HG02840 (cell line): ENCODE results near the gene DPEP1.
"Not testable (repeated sequence)": the region's sequence is repeated elsewhere in the genome, so short reads cannot be mapped to it uniquely, and the experiment has no call there.

Source experiments
- ATAC-seq: cut with Tn5 transposase; IDR thresholded peaks from one replicate; pipeline ENCODE4 v1.9.1; 2021; ENCODE audit warnings: mild to moderate bottlenecking, moderate library complexity, moderate number of reproducible peaks; ENCODE audit not compliant: unreplicated experiment, low FRiP score

Gene DPEP1

DNA sequence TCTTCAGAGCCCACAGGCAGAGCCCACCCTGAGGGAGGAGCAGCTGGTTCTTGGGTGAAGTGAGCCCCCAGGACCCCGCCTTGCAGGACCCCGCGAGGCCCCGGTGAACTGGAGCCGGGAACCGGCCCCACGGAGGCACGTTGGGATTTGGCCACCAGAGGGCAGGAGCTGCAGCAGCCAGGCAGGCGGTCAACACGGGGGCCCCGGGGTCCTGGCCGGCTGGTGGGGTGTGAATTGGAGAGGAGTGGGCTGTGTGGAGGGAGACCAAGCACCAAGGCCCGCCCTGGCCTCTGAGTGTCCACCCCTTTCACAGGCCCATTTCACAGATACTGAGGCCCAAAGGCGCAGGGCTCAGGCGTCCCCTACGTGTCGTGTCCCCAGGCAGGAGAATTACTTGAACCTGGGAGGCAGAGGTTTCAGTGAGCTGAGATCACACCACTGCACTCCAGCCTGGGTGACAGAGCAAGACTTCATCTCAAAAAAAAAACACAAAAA lies 2.2 kb downstream of the DPEP1 start:
- ATAC-seq, result no peak

GRCh38 chr16:89616623-89617022 lies 3.2 kb downstream of the DPEP1 start:
- no peak for ATAC-seq

- ATAC-seq, result no peak
Observed at GRCh38 chr16:89617036-89617435, 3.6 kb downstream of the DPEP1 start.

DNA sequence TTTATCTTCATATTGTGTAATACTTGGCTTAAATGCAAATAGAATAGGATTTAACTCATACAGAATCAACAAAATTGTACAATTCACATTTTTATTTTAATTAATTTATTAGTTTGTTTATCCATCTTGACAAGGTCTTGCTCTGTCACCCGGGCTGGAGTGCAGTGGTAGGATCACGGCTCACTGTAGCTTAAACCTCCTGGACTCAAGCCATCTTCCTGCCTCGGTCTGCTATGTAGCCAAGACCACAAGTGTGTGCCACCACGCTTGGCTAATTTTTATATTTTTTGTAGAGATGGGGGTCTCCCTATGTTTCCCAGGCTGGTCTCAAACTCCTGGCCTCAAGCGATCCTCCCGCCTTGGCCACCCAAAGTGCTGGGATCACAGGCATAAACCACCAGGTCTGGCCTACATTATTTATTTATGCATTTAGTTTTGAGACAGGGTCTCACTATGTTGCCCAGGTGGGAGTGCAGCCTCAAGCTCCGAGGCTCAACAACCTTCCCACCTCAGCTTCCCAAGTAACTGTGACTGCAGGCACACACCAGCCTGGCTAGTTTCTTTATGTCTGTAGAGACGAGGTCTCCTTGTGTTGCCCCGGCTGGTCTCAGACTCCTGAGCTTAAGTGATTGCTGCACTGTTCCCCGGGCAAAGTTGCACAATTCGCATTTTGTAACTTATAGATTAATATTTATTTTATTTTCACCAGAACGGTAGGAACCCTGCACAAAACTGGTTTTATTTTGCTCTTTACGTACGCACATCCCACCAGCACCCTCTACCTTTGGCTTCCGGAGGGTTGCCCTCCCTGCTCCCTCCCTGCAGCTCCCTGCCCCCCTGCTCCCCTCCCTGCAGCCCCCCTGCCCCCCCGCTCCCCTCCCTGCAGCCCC lies 4.9 kb downstream of the DPEP1 start:
- no peak for ATAC-seq

DNA sequence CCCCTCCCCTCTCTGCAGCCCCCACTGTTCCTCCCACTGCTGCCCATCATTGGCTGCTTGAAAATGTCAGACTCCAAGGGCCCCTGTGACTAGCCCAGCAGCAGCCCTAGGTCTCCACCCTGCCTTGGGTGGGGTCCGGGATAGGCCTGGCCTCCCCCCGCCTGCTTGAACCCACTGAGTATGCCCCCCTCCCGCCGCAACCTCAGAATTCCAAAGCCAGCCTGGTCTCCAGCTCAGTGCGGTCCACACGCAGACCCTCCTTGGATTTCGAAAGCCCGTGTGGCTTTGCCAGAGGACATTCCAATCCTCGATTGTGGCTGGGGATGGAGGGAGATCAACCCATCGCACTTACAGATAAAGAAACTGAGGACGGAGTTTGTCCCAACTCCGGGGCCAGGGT lies 6.4 kb downstream of the DPEP1 start:
- ATAC-seq, result no peak

- ATAC-seq, result no peak
Observed at GRCh38 chr16:89620406-89620841, 7.0 kb downstream of the DPEP1 start.

DNA sequence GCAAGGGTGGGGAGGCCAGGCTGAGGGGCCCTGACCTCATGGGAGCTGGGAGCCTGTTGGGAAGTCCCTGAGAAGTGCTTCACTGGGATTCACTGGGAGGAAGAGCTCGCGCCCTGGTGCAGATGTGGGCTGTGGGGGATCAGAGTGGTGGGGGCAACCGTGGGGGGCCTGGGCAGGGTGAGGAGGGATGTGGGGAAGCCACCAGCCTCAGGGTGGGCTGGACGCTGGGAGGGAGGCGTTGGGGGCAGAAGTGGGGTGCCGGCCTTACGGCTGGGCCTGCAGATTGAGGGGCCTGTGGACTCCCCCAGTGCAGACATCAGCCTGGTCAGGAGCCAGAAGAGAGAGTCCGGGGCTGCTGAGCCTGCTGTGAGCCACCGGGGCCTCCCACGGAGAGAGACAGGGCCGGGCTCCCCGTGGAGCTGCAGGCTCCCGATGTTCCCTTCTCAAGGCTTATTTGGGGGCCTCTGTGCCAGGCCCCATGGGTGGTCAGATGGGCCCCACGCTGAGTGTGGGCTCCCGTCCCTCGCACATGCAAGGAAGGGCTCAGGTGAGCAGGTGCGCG lies 7.8 kb downstream of the DPEP1 start:
- no peak for ATAC-seq

DNA sequence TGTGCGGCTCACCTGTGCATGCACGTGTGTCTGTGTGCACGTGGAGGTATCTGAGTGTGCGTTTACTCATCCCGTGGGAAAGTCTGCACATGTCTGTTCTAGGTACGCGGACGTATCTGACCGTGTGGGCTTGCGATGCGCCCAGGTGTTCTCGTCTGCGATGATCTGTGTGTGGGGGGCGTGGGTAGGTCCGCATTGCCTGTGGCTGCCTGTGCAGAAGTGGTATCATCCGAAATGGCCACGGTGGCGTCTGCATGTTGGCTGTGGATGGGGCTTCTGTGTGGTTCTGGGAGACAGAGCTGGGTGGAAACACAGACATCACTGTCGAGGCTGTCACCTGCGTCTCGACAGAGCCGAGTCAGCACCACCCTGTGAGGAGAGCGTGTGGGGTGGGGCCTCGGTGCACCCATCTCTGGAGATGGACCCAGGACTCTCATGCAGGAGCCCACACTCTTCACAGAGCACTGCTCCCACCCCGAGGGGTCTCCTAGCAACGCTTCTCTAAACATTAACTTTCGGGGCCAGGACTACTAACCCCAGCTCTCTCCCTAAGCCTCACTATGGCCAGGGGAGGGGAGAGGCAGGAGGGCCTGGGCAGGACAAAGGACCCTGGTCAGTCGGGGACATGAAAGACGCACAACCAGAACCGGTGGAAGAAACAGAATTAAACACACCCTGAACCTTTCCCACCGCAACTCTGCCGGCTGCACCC lies 8.4 kb downstream of the DPEP1 start:
- no peak for ATAC-seq

DNA sequence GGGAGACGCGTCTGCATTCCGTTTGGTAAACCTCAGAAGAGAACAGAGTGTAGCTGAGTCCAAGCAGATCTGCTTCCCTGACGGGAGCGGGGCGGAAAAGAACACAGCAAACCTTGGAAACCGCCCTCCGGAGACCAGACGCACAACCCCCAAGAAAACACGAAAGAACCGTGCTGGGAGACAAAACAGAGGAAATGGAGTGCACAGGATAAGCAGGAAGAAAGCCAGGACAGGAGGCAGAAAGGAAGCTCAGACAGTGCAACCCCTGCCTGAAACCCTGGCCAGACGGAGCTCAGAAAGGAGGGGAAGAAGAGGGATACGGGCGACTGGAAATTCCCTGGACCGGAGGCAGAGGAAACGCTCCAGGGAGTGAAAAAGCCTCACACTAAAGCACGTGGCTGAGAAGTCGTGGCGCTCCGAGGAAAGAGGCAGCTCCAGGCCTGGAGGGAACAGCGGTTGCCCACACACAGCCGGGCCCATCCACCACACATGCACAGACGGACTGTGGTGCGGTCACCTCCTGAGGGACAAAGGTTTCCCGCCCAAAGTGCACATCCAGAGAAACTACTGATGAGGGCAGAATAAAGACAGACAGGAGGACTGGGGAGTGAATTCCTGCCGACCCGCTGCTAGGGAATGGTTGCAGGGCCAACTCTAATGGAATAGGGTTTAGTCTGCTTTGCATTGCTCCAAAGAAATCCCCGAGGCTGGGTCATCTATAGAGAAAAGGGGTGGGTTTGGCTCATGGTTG lies 10.2 kb downstream of the DPEP1 start:
- ATAC-seq, result no peak

GRCh38 chr16:89624777-89625761 lies 11.6 kb downstream of the DPEP1 start:
- no peak for ATAC-seq

- ATAC-seq, result no peak
Observed at GRCh38 chr16:89629827-89630610, 16.6 kb downstream of the DPEP1 start.

GRCh38 chr16:89633064-89633631 lies 19.7 kb downstream of the DPEP1 start:
- no peak for ATAC-seq

GRCh38 chr16:89634463-89635385 lies 21.3 kb downstream of the DPEP1 start:
- ATAC-seq, result not testable (repeated sequence)

- no peak for ATAC-seq
Observed at GRCh38 chr16:89636663-89637062, 23.2 kb downstream of the DPEP1 start.

- ATAC-seq, result no peak
Observed at GRCh38 chr16:89637379-89637778, 23.9 kb downstream of the DPEP1 start.

DNA sequence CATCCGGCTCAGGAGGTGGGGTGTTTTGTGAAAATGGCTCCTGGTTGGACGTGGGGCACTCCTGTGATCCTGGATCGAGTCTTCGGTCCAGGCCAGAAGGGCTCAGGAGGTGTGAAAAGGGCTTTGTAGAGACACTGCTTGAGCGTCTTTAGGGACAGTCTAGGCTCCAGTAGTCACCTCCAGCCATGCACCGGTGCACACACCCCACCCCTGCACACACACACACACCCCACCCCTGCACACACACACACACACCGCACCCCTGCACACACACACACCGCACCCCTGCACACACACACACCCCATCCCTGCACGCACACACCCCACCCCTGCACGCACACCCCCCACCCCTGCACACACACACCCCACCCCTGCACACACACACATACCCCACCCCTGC lies 25.0 kb downstream of the DPEP1 start:
- ATAC-seq, result no peak

- ATAC-seq, result no peak
Observed at GRCh38 chr16:89639385-89639784, 25.9 kb downstream of the DPEP1 start.
